Stimulated activated CD8-positive, alpha-beta memory T cell treated with anti-CD3 and anti-CD28 coated beads, Interleukin-15, amount 100 ng/mL, for 4 hours (primary cell): ENCODE data around the gene BRIP1.

Experiments used
- DNase-seq, 2 donors: peaks; one replicate each; pipeline ENCODE4 v3.0.0-alpha.2; 2020; ENCODE audit warnings: low read depth in 2 of 2

The BRIP1 gene

DNA sequence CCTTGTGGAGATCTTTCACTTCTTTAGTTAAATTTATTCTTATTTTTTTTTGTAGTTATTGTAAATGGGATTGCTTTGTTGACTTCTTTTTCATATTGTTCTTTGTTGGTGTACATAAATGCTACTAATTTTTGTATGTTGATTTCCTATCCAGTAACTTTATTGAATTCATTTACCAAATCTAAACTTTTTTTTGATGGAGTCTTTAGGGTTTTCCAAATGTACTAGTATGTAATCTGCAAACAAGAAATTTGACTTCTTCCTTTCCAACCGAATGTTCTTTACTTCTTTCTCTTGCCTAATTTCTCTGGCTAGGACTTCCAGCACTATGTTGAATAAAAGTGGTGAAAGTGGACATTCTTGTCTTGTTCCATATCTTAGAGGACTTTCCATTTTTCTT lies 230.5 kb downstream of the BRIP1 start:
- no peak for DNase-seq

- DNase-seq, result no peak
These were observed 231.5 kb downstream of the BRIP1 start for GRCh38 chr17:61631800-61632199.
